Adrenal gland (tissue), 5 donors: ENCODE results near the gene TRAK1.

Experiments used
- POLR2A ChIP-seq, 2 donors: fragments of 450-650 bp; IDR thresholded peaks; one replicate each; pipeline ENCODE4 v1.6.1; 2017; ENCODE audit warnings: antibody characterized with exemption in 2 of 2, mild to moderate bottlenecking in 2 of 2, moderate library complexity in 1 of 2
- TF ChIP-seq, protein P1 (sequence below), 6 experiments: fragments of 450-650 bp in 4 of 6; fragments of 200-600 bp in 2 of 6; sonication (generic) in 1 of 6; IDR thresholded peaks; 1 replicate in 5 of 6; 2 replicates in 1 of 6; pipeline versions ENCODE4 v1.5.1 to v1.8.0; 2016 to 2021; ENCODE audit warnings: antibody characterized with exemption in 6 of 6, mild to moderate bottlenecking in 2 of 6, moderate library complexity in 1 of 6
- donor health status: DM: no; HTN: no; CAD: no.

DNA sequence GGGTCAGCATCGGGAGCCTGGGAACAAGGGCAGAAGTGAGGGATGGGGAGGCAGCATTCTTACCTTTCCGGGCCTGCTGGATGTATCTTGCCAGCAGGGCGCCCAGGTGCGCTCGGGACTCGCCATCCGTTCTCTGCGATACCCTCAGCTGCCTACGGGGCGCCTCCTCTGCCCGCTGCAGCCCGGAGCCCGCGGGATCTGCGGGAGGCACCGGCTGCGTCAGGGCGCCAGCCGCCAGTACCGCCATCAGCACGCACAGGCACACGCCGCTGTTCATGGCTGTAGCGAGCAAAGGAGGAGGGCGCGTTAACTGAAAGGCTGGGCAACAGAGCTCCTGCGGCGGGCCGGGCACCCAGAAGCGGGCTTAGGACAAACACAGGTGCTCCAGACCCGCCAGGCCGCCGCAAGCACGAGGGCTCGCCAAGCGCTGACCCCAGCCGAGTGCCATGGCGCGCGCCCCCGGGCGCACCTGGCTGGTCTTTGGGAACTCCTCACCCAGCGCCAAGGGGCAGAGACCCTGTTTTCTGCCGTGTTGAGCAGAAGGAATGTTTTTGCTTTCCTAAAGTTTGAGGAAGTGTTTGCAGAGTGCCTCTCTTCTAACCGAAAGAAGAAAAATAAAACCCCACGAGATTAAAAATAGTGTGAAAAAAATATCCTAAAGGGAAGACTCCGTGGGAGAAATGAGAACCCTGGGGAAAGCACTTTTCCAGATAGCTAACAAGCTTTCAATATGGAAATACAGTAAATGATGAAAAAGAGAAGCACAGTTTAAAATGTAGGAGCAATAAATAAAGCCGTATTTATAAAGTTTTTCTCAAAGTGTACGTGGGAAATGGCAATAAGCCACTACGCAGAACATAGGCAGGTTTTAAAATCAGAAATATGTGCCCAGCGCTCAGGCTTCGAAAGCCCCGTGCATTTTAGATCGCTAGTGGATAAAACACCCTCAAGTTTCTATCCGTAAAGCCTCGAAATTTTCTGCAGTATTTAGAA lies 172.5 kb downstream of the TRAK1 start:
- TF ChIP-seq, protein P1, sequence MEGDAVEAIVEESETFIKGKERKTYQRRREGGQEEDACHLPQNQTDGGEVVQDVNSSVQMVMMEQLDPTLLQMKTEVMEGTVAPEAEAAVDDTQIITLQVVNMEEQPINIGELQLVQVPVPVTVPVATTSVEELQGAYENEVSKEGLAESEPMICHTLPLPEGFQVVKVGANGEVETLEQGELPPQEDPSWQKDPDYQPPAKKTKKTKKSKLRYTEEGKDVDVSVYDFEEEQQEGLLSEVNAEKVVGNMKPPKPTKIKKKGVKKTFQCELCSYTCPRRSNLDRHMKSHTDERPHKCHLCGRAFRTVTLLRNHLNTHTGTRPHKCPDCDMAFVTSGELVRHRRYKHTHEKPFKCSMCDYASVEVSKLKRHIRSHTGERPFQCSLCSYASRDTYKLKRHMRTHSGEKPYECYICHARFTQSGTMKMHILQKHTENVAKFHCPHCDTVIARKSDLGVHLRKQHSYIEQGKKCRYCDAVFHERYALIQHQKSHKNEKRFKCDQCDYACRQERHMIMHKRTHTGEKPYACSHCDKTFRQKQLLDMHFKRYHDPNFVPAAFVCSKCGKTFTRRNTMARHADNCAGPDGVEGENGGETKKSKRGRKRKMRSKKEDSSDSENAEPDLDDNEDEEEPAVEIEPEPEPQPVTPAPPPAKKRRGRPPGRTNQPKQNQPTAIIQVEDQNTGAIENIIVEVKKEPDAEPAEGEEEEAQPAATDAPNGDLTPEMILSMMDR (IDR thresholded peaks at IDR 0.05): no peak
- TF ChIP-seq POLR2A (IDR thresholded peaks at IDR 0.05): no peak
